ENCODE results near the gene MRM3.

GRCh38 chr17:838486-838885 lies 56.3 kb downstream of the MRM3 start:
- TF ChIP-seq CTCF (IDR thresholded peaks at IDR 0.05; ENCODE audit: low read depth, low read length, poor library complexity, severe bottlenecking) (no peak), EZH2phosphoT487 (IDR thresholded peaks at IDR 0.05; ENCODE audit: borderline replicate concordance, low read length) (no peak)

Measured in DOHH2 (cell line).